ENCODE data around the gene NR2F2. TPM values are rescaled to one million over a fixed set of nuclear protein-coding genes. Genes with fewer than 3 reads are reported as not detected.

NR2F2 gene
- total RNA-seq = 50.6 TPM
- long read RNA-seq, full-length matches to known transcripts = 43 of 92 reads
- long read RNA-seq, partial matches to known transcripts = 23 of 92 reads
- long read RNA-seq, other reads (novel, unspliced or antisense) = 26 of 92 reads

- intact Hi-C loops (cut with DNase I) = no loop called here
- Histone ChIP-seq H3K27me3 (ENCODE audit: low read depth) (peaks cover 23% of the 10 kb centered on the region), H3K36me3 (peaks cover 15% of the 10 kb centered on the region), H3K9me3 (no peaks in the 10 kb centered on the region), H3K4me3 (peak within 1 kb of the TSS; percentile 71), H3K27ac (peak within 1 kb of the TSS; percentile 90), H3K4me1 (no peaks in the 10 kb centered on the region)
- TF ChIP-seq, protein P1, sequence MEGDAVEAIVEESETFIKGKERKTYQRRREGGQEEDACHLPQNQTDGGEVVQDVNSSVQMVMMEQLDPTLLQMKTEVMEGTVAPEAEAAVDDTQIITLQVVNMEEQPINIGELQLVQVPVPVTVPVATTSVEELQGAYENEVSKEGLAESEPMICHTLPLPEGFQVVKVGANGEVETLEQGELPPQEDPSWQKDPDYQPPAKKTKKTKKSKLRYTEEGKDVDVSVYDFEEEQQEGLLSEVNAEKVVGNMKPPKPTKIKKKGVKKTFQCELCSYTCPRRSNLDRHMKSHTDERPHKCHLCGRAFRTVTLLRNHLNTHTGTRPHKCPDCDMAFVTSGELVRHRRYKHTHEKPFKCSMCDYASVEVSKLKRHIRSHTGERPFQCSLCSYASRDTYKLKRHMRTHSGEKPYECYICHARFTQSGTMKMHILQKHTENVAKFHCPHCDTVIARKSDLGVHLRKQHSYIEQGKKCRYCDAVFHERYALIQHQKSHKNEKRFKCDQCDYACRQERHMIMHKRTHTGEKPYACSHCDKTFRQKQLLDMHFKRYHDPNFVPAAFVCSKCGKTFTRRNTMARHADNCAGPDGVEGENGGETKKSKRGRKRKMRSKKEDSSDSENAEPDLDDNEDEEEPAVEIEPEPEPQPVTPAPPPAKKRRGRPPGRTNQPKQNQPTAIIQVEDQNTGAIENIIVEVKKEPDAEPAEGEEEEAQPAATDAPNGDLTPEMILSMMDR (IDR thresholded peaks at IDR 0.05) = no peak
- ATAC-seq (peak; percentile 82 to 89), DNase-seq (peak; percentile 97)
These were observed at the start of gene NR2F2 for GRCh38 chr15:96330450-96331143. NR2F2 (plus strand) TSS chr15:96330700; CDS start chr15:96332106, 1,406 bp downstream.

GRCh38 chr15:96285305-96285704 lies 45.2 kb upstream of the NR2F2 start:
- no peak for ATAC-seq
- DNase-seq = no peak
- Histone ChIP-seq H3K4me1 (no peaks in the 10 kb centered on the region), H3K27me3 (ENCODE audit: low read depth) (no peaks in the 10 kb centered on the region), H3K27ac (no peak overlapping the region), H3K4me3 (no peak overlapping the region), H3K36me3 (no peaks in the 10 kb centered on the region), H3K9me3 (no peaks in the 10 kb centered on the region)
- TF ChIP-seq, protein P1 (IDR thresholded peaks at IDR 0.05) = no peak
- intact Hi-C loops (cut with DNase I) = no loop called here

GRCh38 chr15:96285729-96286254 lies 44.7 kb upstream of the NR2F2 start:
- H3K36me3 ChIP-seq = no peaks in the 10 kb centered on the region
- DNase-seq (no peak), ATAC-seq (no peak)
- H3K27me3 ChIP-seq (ENCODE audit: low read depth) = no peaks in the 10 kb centered on the region
- no peak overlapping the region for H3K27ac ChIP-seq
- intact Hi-C loops (cut with DNase I) = no loop called here
- H3K4me3 ChIP-seq = no peak overlapping the region
- no peaks in the 10 kb centered on the region for H3K9me3 ChIP-seq
- no peaks in the 10 kb centered on the region for H3K4me1 ChIP-seq
- TF ChIP-seq, protein P1 (IDR thresholded peaks at IDR 0.05) = no peak

DNA sequence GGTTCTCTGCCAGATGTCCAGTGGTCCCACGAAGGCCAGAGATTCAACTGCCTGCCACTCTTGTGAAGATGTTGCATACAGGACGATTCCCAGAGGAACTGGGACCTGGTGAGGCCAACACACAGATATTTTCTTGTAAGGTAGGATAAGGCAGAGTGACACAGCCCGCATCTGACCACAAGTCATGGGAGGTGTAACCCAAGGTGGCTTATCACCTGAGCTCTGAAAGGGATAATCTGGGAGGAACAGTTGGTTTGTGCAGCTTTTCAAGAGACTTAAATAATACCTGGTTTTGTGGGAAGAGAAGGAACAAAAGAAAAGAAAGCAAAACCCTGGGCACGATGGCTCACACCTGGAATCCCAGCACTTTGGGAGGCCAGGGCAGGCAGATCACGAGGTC lies 39.8 kb upstream of the NR2F2 start:
- TF ChIP-seq, protein P1 (IDR thresholded peaks at IDR 0.05) = no peak
- Histone ChIP-seq H3K27ac (no peak overlapping the region), H3K4me1 (no peaks in the 10 kb centered on the region), H3K36me3 (no peaks in the 10 kb centered on the region), H3K9me3 (no peaks in the 10 kb centered on the region), H3K4me3 (no peak overlapping the region), H3K27me3 (ENCODE audit: low read depth) (no peaks in the 10 kb centered on the region)
- no peak for DNase-seq
- no peak for ATAC-seq
- intact Hi-C loops (cut with DNase I) = no loop called here

- ATAC-seq (no peak), DNase-seq (no peak)
- no peak overlapping the region for H3K27ac ChIP-seq
- TF ChIP-seq, protein P1 (IDR thresholded peaks at IDR 0.05) = no peak
- H3K4me1 ChIP-seq = no peaks in the 10 kb centered on the region
- intact Hi-C loops (cut with DNase I) = no loop called here
- peaks cover 1% of the 10 kb centered on the region for H3K9me3 ChIP-seq
- no peak overlapping the region for H3K4me3 ChIP-seq
- no peaks in the 10 kb centered on the region for H3K27me3 ChIP-seq (ENCODE audit: low read depth)
- no peaks in the 10 kb centered on the region for H3K36me3 ChIP-seq
These were observed 37.9 kb upstream of the NR2F2 start for GRCh38 chr15:96292635-96293034.
